ENCODE results near the gene EBNA1BP2.

- TF ChIP-seq CTCF (IDR thresholded peaks at IDR 0.05) (no peak), POLR2A (IDR thresholded peaks at IDR 0.05) (no peak)
Observed at GRCh38 chr1:43143441-43143888, 28.6 kb downstream of the EBNA1BP2 start.
